ENCODE results near the gene CTPS2.
"Not testable (repeated sequence)": the region's sequence is repeated elsewhere in the genome, so short reads cannot be mapped to it uniquely, and the experiment has no call there.

The CTPS2 gene

GRCh38 chrX:16737024-16737423, 24.6 kb upstream of the CTPS2 start:
- H3K4me3 ChIP-seq (ENCODE audit: low read depth in 1 of 2, low read length in 2 of 2), result no peak overlapping the region
- H3K9ac ChIP-seq (ENCODE audit: low read depth in 1 of 2, low read length in 2 of 2), result no peak overlapping the region
- no peaks in the 10 kb centered on the region for H3K27me3 ChIP-seq (ENCODE audit: control insufficient read depth in 1 of 2, insufficient read depth in 2 of 2, low read length in 2 of 2)
- H3K36me3 ChIP-seq (ENCODE audit: control insufficient read depth in 1 of 2, insufficient read depth in 2 of 2, low read length in 2 of 2), result peaks cover 7 to 27% of the 10 kb centered on the region in 2 donors
- no peak overlapping the region for H3K27ac ChIP-seq (ENCODE audit: low read depth, low read length)
- H3K9me3 ChIP-seq (ENCODE audit: control insufficient read depth in 1 of 2, low read length in 2 of 2), result no peaks in the 10 kb centered on the region
- no peaks in the 10 kb centered on the region for H3K4me1 ChIP-seq (ENCODE audit: control insufficient read depth in 1 of 2, insufficient read depth in 2 of 2, low read length in 2 of 2)

DNA sequence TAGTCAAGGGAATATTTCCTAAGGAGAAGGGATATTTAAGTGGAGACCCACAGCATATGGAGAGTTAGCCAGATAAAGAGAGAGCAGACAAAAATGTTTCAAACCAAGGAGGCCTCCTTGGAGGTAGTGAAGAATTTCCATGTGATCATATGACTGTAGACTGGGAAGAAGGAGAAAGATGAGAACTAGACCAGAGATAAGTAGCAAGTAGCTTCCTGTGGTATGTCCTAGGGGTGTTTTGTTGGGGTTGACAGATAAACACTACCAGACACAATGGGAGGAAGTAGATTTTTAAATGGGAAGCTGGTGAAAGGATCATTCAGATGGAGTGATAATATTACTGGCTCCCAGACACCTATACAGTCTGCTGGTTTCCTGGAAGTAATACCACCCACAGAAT, 20.5 kb upstream of the CTPS2 start:
- Histone ChIP-seq H3K27ac (ENCODE audit: low read depth, low read length) (no peak overlapping the region), H3K4me3 (ENCODE audit: low read depth in 1 of 2, low read length in 2 of 2) (no peak overlapping the region), H3K9me3 (ENCODE audit: control insufficient read depth in 1 of 2, low read length in 2 of 2) (no peaks in the 10 kb centered on the region), H3K27me3 (ENCODE audit: control insufficient read depth in 1 of 2, insufficient read depth in 2 of 2, low read length in 2 of 2) (no peaks in the 10 kb centered on the region), H3K36me3 (ENCODE audit: control insufficient read depth in 1 of 2, insufficient read depth in 2 of 2, low read length in 2 of 2) (peaks cover 7 to 22% of the 10 kb centered on the region in 2 donors), H3K4me1 (ENCODE audit: control insufficient read depth in 1 of 2, insufficient read depth in 2 of 2, low read length in 2 of 2) (no peaks in the 10 kb centered on the region), H3K9ac (ENCODE audit: low read depth in 1 of 2, low read length in 2 of 2) (no peak overlapping the region)

DNA sequence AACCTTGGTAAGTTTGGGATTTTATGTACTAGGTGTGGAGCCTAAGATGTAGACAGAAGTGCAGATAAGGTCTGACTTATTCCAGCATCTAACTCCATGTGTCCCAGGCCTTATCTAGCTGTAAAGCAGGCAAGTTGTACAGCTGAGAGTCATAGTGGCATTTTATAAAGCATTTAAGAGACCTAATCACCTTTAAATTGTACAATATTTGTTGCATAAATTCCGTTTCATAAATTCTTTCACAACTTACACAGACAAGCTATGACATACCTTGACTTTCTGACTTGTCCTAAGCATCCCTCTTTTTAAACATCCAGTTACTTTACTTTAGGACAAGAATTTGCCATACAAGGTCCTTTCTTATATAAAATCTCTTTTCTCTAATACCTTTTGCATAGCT, 18.0 kb upstream of the CTPS2 start:
- H3K9me3 ChIP-seq (ENCODE audit: control insufficient read depth in 1 of 2, low read length in 2 of 2), result no peaks in the 10 kb centered on the region
- H3K4me3 ChIP-seq (ENCODE audit: low read depth in 1 of 2, low read length in 2 of 2), result no peak overlapping the region
- H3K9ac ChIP-seq (ENCODE audit: low read depth in 1 of 2, low read length in 2 of 2), result no peak overlapping the region
- H3K36me3 ChIP-seq (ENCODE audit: control insufficient read depth in 1 of 2, insufficient read depth in 2 of 2, low read length in 2 of 2), result no peaks in the 10 kb centered on the region
- H3K4me1 ChIP-seq (ENCODE audit: control insufficient read depth in 1 of 2, insufficient read depth in 2 of 2, low read length in 2 of 2), result peaks cover 0 to 4% of the 10 kb centered on the region in 2 donors
- H3K27ac ChIP-seq (ENCODE audit: low read depth, low read length), result no peak overlapping the region
- no peaks in the 10 kb centered on the region for H3K27me3 ChIP-seq (ENCODE audit: control insufficient read depth in 1 of 2, insufficient read depth in 2 of 2, low read length in 2 of 2)

DNA sequence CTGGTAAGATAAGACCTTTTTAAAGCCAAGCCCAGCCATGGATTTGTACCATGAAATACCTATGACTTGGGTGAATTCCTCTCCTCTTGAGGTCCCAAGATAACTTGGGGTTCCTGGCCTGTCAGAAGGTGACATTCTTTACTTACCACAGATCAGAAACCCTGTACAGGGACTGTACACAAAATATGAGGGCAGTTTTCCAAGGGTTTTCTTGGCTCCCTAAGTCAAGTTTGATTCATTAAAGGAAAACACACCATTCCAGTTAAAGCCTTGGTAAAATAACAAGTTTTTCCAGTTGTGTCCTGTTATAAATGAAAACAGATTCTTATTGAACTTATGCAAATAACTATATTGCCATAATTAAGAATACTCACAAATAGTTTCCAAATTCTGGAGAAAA, 15.2 kb upstream of the CTPS2 start:
- Histone ChIP-seq H3K4me1 (ENCODE audit: control insufficient read depth in 1 of 2, insufficient read depth in 2 of 2, low read length in 2 of 2) (peaks cover 9 to 18% of the 10 kb centered on the region in 2 donors), H3K9ac (ENCODE audit: low read depth in 1 of 2, low read length in 2 of 2) (no peak overlapping the region), H3K27ac (ENCODE audit: low read depth, low read length) (no peak overlapping the region), H3K9me3 (ENCODE audit: control insufficient read depth in 1 of 2, low read length in 2 of 2) (no peaks in the 10 kb centered on the region), H3K27me3 (ENCODE audit: control insufficient read depth in 1 of 2, insufficient read depth in 2 of 2, low read length in 2 of 2) (no peaks in the 10 kb centered on the region), H3K4me3 (ENCODE audit: low read depth in 1 of 2, low read length in 2 of 2) (no peak overlapping the region), H3K36me3 (ENCODE audit: control insufficient read depth in 1 of 2, insufficient read depth in 2 of 2, low read length in 2 of 2) (no peaks in the 10 kb centered on the region)

- H3K4me3 ChIP-seq (ENCODE audit: low read depth in 1 of 2, low read length in 2 of 2); H3K9ac ChIP-seq (ENCODE audit: low read depth in 1 of 2, low read length in 2 of 2); H3K27me3 ChIP-seq (ENCODE audit: control insufficient read depth in 1 of 2, insufficient read depth in 2 of 2, low read length in 2 of 2); H3K9me3 ChIP-seq (ENCODE audit: control insufficient read depth in 1 of 2, low read length in 2 of 2); H3K36me3 ChIP-seq (ENCODE audit: control insufficient read depth in 1 of 2, insufficient read depth in 2 of 2, low read length in 2 of 2); H3K27ac ChIP-seq (ENCODE audit: low read depth, low read length): not testable (repeated sequence)
- peaks cover 9 to 18% of the 10 kb centered on the region in 2 donors for H3K4me1 ChIP-seq (ENCODE audit: control insufficient read depth in 1 of 2, insufficient read depth in 2 of 2, low read length in 2 of 2)
These were observed 14.0 kb upstream of the CTPS2 start for GRCh38 chrX:16726347-16726988.

- Histone ChIP-seq H3K27me3 (ENCODE audit: control insufficient read depth in 1 of 2, insufficient read depth in 2 of 2, low read length in 2 of 2) (no peaks in the 10 kb centered on the region), H3K36me3 (ENCODE audit: control insufficient read depth in 1 of 2, insufficient read depth in 2 of 2, low read length in 2 of 2) (no peaks in the 10 kb centered on the region), H3K4me3 (ENCODE audit: low read depth in 1 of 2, low read length in 2 of 2) (peak overlapping the region in 1 of 2 donors; percentile 8), H3K4me1 (ENCODE audit: control insufficient read depth in 1 of 2, insufficient read depth in 2 of 2, low read length in 2 of 2) (peaks cover 9 to 23% of the 10 kb centered on the region in 2 donors), H3K9ac (ENCODE audit: low read depth in 1 of 2, low read length in 2 of 2) (no peak overlapping the region), H3K9me3 (ENCODE audit: control insufficient read depth in 1 of 2, low read length in 2 of 2) (no peaks in the 10 kb centered on the region), H3K27ac (ENCODE audit: low read depth, low read length) (no peak overlapping the region)
These were observed 12.6 kb upstream of the CTPS2 start for GRCh38 chrX:16725072-16725471.

DNA sequence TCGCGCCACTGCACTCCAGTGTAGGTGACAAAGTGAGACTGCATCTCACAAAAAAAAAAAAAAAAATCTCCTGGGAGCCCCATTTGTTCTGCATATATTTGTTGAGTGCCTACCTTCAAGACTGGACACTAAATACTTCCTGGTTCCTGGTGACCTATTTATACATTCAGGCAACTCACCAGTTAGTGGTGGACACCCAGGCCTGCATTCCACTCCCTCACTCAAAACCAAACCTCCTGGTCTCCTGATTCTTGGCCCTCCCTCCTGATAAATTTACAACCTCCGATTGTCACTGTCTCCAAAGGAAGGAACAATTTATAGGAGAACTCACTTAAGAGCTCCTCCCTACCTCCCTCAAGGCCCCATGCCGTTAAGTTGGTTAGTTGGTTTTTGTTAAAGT, 10.0 kb upstream of the CTPS2 start:
- Histone ChIP-seq H3K4me3 (ENCODE audit: low read depth in 1 of 2, low read length in 2 of 2) (no peak overlapping the region), H3K9me3 (ENCODE audit: control insufficient read depth in 1 of 2, low read length in 2 of 2) (no peaks in the 10 kb centered on the region), H3K4me1 (ENCODE audit: control insufficient read depth in 1 of 2, insufficient read depth in 2 of 2, low read length in 2 of 2) (peaks cover 9 to 23% of the 10 kb centered on the region in 2 donors), H3K27ac (ENCODE audit: low read depth, low read length) (no peak overlapping the region), H3K36me3 (ENCODE audit: control insufficient read depth in 1 of 2, insufficient read depth in 2 of 2, low read length in 2 of 2) (no peaks in the 10 kb centered on the region), H3K27me3 (ENCODE audit: control insufficient read depth in 1 of 2, insufficient read depth in 2 of 2, low read length in 2 of 2) (no peaks in the 10 kb centered on the region), H3K9ac (ENCODE audit: low read depth in 1 of 2, low read length in 2 of 2) (no peak overlapping the region)

DNA sequence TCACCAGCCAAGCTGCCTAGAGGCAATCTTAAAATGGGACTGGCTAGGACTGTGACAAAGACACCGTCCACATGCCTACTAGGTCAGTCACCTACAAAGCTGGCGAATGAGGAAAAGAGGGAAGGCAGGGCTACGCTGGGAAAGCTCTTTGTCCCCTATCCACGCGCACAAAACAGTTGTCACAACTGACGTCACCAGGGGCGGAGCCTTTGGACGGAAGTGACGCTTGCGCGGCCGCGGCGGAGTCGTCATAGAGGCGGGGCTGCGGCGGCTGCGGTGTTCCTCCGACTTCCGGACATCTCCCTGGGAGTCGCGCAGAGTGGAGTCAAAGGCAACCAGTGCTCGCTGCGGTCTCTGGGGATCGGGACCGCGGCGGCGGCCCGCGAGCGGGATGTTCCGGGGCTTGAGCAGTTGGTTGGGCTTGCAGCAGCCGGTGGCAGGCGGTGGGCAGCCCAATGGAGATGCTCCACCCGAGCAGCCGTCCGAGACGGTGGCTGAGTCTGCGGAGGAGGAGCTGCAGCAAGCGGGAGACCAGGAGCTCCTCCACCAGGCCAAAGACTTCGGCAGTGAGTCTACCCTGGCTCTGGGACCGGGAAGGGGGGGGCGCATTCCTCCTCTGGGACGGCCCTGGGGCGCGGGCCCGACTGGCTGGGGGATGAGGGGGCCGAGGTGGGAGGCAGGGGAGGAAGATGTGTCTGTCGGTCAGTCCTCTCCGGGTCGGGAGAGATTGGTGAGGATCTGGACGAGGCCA, 7.0 kb upstream of the CTPS2 start, which contains the start of gene SYAP1:
Gene SYAP1, plus strand, starts transcription at position 279 of the 751 bp plus-strand sequence. Its CDS starts 113 bp downstream, at position 392.
- no peaks in the 10 kb centered on the region for H3K36me3 ChIP-seq (ENCODE audit: control insufficient read depth in 1 of 2, insufficient read depth in 2 of 2, low read length in 2 of 2)
- H3K4me3 ChIP-seq (ENCODE audit: low read depth in 1 of 2, low read length in 2 of 2), result peak within 1 kb of the TSS; percentile 67 to 77
- H3K27me3 ChIP-seq (ENCODE audit: control insufficient read depth in 1 of 2, insufficient read depth in 2 of 2, low read length in 2 of 2), result no peaks in the 10 kb centered on the region
- peak within 1 kb of the TSS; percentile 87 to 95 for H3K9ac ChIP-seq (ENCODE audit: low read depth in 1 of 2, low read length in 2 of 2)
- H3K4me1 ChIP-seq (ENCODE audit: control insufficient read depth in 1 of 2, insufficient read depth in 2 of 2, low read length in 2 of 2), result peaks cover 7 to 12% of the 10 kb centered on the region in 2 donors
- H3K9me3 ChIP-seq (ENCODE audit: control insufficient read depth in 1 of 2, low read length in 2 of 2), result no peaks in the 10 kb centered on the region
- H3K27ac ChIP-seq (ENCODE audit: low read depth, low read length), result peak within 1 kb of the TSS; percentile 94

DNA sequence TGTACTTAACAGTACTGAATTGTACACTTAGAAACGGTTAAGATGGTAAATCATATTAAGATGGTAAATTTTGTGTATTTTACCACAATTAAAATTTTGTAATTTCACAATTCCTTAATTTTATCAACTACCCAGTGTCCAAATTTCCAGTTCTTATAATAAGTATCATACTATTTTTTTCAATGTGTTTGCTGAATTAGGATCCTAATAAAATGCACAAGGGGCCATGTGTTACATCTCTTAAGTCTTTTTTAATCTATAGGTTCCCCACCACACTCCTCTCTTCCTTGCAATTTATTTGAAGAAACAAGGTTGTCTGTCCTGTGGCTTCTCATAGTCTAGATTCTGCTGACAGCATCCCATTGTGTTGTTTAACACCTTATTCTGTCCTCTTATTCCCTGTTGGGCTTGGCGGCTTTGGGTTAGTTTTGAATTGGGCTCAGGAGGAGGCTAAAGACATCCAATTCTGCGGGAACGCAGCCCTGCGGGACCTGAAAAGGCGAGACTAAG, 6.4 kb upstream of the CTPS2 start:
- no peaks in the 10 kb centered on the region for H3K9me3 ChIP-seq (ENCODE audit: control insufficient read depth in 1 of 2, low read length in 2 of 2)
- H3K9ac ChIP-seq (ENCODE audit: low read depth in 1 of 2, low read length in 2 of 2), result peak overlapping the region; percentile 87 to 95
- peaks cover under 1 to 11% of the 10 kb centered on the region in 2 donors for H3K4me1 ChIP-seq (ENCODE audit: control insufficient read depth in 1 of 2, insufficient read depth in 2 of 2, low read length in 2 of 2)
- H3K4me3 ChIP-seq (ENCODE audit: low read depth in 1 of 2, low read length in 2 of 2), result peak overlapping the region; percentile 67 to 77
- no peaks in the 10 kb centered on the region for H3K36me3 ChIP-seq (ENCODE audit: control insufficient read depth in 1 of 2, insufficient read depth in 2 of 2, low read length in 2 of 2)
- peak overlapping the region; percentile 91 for H3K27ac ChIP-seq (ENCODE audit: low read depth, low read length)
- no peaks in the 10 kb centered on the region for H3K27me3 ChIP-seq (ENCODE audit: control insufficient read depth in 1 of 2, insufficient read depth in 2 of 2, low read length in 2 of 2)

- H3K9me3 ChIP-seq (ENCODE audit: control insufficient read depth in 1 of 2, low read length in 2 of 2); H3K9ac ChIP-seq (ENCODE audit: low read depth in 1 of 2, low read length in 2 of 2); H3K27ac ChIP-seq (ENCODE audit: low read depth, low read length); H3K27me3 ChIP-seq (ENCODE audit: control insufficient read depth in 1 of 2, insufficient read depth in 2 of 2, low read length in 2 of 2); H3K4me3 ChIP-seq (ENCODE audit: low read depth in 1 of 2, low read length in 2 of 2); H3K36me3 ChIP-seq (ENCODE audit: control insufficient read depth in 1 of 2, insufficient read depth in 2 of 2, low read length in 2 of 2); H3K4me1 ChIP-seq (ENCODE audit: control insufficient read depth in 1 of 2, insufficient read depth in 2 of 2, low read length in 2 of 2): not testable (repeated sequence)
These were observed 4.0 kb upstream of the CTPS2 start for GRCh38 chrX:16716451-16716850.
